ENCODE data around the gene LYRM4. TPM values are rescaled to one million over a fixed set of nuclear protein-coding genes. Genes with fewer than 3 reads are reported as not detected.
"Not testable (repeated sequence)": the region's sequence is repeated elsewhere in the genome, so short reads cannot be mapped to it uniquely, and the experiment has no call there.

Gene LYRM4
- total RNA-seq, 1 donor from 2014 or later = 20.4 TPM

GRCh38 chr6:5068153-5068751 is 192.5 kb downstream of the LYRM4 start:
- Histone ChIP-seq H3K27me3 (no peaks in the 10 kb centered on the region), H3K27ac (no peak overlapping the region), H3K4me3 (no peak overlapping the region), H3K4me1 (no peaks in the 10 kb centered on the region), H3K36me3 (no peaks in the 10 kb centered on the region), H3K9me3 (no peaks in the 10 kb centered on the region)
- DNase-seq (no peak), ATAC-seq (no peak)
- TF ChIP-seq, protein P1, sequence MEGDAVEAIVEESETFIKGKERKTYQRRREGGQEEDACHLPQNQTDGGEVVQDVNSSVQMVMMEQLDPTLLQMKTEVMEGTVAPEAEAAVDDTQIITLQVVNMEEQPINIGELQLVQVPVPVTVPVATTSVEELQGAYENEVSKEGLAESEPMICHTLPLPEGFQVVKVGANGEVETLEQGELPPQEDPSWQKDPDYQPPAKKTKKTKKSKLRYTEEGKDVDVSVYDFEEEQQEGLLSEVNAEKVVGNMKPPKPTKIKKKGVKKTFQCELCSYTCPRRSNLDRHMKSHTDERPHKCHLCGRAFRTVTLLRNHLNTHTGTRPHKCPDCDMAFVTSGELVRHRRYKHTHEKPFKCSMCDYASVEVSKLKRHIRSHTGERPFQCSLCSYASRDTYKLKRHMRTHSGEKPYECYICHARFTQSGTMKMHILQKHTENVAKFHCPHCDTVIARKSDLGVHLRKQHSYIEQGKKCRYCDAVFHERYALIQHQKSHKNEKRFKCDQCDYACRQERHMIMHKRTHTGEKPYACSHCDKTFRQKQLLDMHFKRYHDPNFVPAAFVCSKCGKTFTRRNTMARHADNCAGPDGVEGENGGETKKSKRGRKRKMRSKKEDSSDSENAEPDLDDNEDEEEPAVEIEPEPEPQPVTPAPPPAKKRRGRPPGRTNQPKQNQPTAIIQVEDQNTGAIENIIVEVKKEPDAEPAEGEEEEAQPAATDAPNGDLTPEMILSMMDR (IDR thresholded peaks at IDR 0.05) = no peak
- intact Hi-C loops (cut with DNase I) = no loop called here

DNA sequence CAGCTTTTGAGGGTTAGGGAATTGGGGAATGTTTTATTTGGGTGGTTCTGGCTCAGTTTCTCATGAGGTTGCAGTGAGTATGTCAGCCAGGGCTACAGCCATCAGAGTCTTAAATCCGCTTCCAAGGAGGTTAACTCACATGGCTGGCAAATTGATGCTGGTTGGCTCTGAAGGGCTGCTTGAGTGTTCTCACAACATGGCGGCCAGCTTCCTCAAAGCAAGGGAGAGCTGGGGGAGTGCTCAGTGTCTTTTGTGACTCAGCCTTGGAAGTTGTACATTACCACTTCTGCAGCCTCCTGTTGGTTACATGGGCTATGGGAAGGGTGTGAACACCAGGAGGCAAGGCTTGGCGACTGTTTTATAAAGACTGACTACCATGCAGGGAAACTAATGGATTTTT is 193.4 kb downstream of the LYRM4 start:
- no peak for ATAC-seq
- Histone ChIP-seq H3K27me3 (no peaks in the 10 kb centered on the region), H3K4me3 (no peak overlapping the region), H3K36me3 (no peaks in the 10 kb centered on the region), H3K4me1 (no peaks in the 10 kb centered on the region), H3K9me3 (no peaks in the 10 kb centered on the region), H3K27ac (no peak overlapping the region)
- intact Hi-C loops (cut with DNase I) = no loop called here
- DNase-seq = no peak
- TF ChIP-seq, protein P1 (IDR thresholded peaks at IDR 0.05) = no peak

- H3K27me3 ChIP-seq = no peaks in the 10 kb centered on the region
- TF ChIP-seq, protein P1 (IDR thresholded peaks at IDR 0.05) = no peak
- no peaks in the 10 kb centered on the region for H3K36me3 ChIP-seq
- no peak overlapping the region for H3K4me3 ChIP-seq
- no peak for DNase-seq
- intact Hi-C loops (cut with DNase I) = no loop called here
- no peaks in the 10 kb centered on the region for H3K9me3 ChIP-seq
- H3K4me1 ChIP-seq = no peaks in the 10 kb centered on the region
- no peak for ATAC-seq
- H3K27ac ChIP-seq = no peak overlapping the region
Observed at GRCh38 chr6:5066456-5067093, 194.2 kb downstream of the LYRM4 start.

DNA sequence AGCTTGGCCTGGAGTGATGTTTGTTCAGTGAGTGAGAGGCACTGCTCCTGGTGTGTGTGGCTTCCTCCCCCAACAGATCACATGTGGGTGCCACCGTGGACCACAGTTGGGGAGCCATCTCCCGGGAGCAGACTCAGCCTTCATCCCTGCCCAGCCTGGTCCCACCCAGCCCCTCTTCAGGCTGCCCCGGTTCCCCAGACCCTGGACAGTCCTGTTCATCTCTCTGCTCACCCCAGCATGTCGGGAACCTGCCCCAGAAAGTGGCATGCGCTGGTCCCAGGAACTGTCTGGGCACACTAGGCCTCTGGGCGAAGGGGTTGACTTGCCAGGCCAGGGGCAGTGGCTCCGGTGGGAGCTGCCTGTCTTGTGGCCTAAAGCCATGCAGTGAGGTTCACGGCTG is 197.1 kb downstream of the LYRM4 start:
- Histone ChIP-seq H3K4me3 (no peak overlapping the region), H3K36me3 (no peaks in the 10 kb centered on the region), H3K27me3 (no peaks in the 10 kb centered on the region), H3K27ac (no peak overlapping the region), H3K9me3 (no peaks in the 10 kb centered on the region), H3K4me1 (no peaks in the 10 kb centered on the region)
- TF ChIP-seq, protein P1 (IDR thresholded peaks at IDR 0.05) = no peak
- intact Hi-C loops (cut with DNase I) = no loop called here
- no peak for DNase-seq
- ATAC-seq = peak; percentile 21

- Histone ChIP-seq H3K4me1 (no peaks in the 10 kb centered on the region), H3K36me3 (no peaks in the 10 kb centered on the region), H3K9me3 (no peaks in the 10 kb centered on the region), H3K27me3 (no peaks in the 10 kb centered on the region), H3K27ac (no peak overlapping the region), H3K4me3 (no peak overlapping the region)
- DNase-seq (no peak), ATAC-seq (no peak)
- intact Hi-C loops (cut with DNase I) = no loop called here
- TF ChIP-seq, protein P1 (IDR thresholded peaks at IDR 0.05) = no peak
Observed at GRCh38 chr6:5061152-5061551, 199.6 kb downstream of the LYRM4 start.

DNA sequence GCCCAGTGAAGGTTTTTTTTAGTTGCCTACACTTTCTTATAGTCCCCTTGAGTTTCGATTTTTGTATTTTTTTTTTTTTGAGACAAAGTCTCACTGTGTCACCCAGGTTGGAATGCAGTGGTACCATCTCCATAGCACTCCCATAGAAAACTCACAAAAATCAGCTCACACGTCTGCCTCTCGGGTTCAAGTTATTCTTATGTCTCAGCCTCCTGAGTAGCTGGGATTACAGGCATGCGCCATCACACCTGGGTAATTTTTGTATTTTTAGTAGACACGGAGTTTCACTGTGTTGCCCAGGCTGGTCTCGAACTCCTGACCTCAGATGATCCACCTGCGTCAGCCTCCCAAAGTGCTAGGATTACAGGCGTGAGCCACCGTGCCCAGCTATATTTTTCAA is 200.3 kb downstream of the LYRM4 start:
- intact Hi-C loops (cut with DNase I); H3K36me3 ChIP-seq; H3K27me3 ChIP-seq; DNase-seq; H3K9me3 ChIP-seq; H3K4me1 ChIP-seq; H3K4me3 ChIP-seq; H3K27ac ChIP-seq; ATAC-seq: not testable (repeated sequence)

All from upper lobe of right lung (tissue), 1 donor.